Measurements from ENCODE around the gene MED13L. TPM values are rescaled to one million over a fixed set of nuclear protein-coding genes. Genes with fewer than 3 reads are reported as not detected.

MED13L gene
- total RNA-seq, 1 experiment from 2014 or later = 80.5 TPM

GRCh38 chr12:116320791-116321217 is 43.3 kb upstream of the MED13L start:
- peaks cover 10% of the 10 kb centered on the region for H3K4me1 Mint-ChIP-seq
- no peaks in the 10 kb centered on the region for H3K9me3 Mint-ChIP-seq
- POLR2A ChIA-PET = no interaction called here
- ATAC-seq (no peak), DNase-seq (ENCODE audit: low spot score) (no peak)
- CTCF ChIA-PET = no interaction called here
- H3K36me3 Mint-ChIP-seq = no peaks in the 10 kb centered on the region
- H3K27ac Mint-ChIP-seq = no peak overlapping the region
- no peaks in the 10 kb centered on the region for H3K27me3 Mint-ChIP-seq (ENCODE audit: low read depth)
- no peak for TF ChIP-seq HMGA2 (CRISPR knock-in tag; IDR thresholded peaks at IDR 0.05)
- TF ChIP-seq ZNF219 (CRISPR knock-in tag; IDR thresholded peaks at IDR 0.05; ENCODE audit: borderline replicate concordance) = no peak
- no peak for TF ChIP-seq MYBL2 (CRISPR knock-in tag; IDR thresholded peaks at IDR 0.05)
- TF ChIP-seq ZSCAN18 (CRISPR knock-in tag; IDR thresholded peaks at IDR 0.05) = no peak
- no peak for TF ChIP-seq ATF1 (CRISPR knock-in tag; IDR thresholded peaks at IDR 0.05)
- no peak for TF ChIP-seq SMAD4 (CRISPR knock-in tag; IDR thresholded peaks at IDR 0.05)
- TF ChIP-seq ERG (CRISPR knock-in tag; IDR thresholded peaks at IDR 0.05) = no peak
- TF ChIP-seq NR2C2 (CRISPR knock-in tag; IDR thresholded peaks at IDR 0.05) = no peak
- no peak overlapping the region for H3K4me3 Mint-ChIP-seq

DNA sequence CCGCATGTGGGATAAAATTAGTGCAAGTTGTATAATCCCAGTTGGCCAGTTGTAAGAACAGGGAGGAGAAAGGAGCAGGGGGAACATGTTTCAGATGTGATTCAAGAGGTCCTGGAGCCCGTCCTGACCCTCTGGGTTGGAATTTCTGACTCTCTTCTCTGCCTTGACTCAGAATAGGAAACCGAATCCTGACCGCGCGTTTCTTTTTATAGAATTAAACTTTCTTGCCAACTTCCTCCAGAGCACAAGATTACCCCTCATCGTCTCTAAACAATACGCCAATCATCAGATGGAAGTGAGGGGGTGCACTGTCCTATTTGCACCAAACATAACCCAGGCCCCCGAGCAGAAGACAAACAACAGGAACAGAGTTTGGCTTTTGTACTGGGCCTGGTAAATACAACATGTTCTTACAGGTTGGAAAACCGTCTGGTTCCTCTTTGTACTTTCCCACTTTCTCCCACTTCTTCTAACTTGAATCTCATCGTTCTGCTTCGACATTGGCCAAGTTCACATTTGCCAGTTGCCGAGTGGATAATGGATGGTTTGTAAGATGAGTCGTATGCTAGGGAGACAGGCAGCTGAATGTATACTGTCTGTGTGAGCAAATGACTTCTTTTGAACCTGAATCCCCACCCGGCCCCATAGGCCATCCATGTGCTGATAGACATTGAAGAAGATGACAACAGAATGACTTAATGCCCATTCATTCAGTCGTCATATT is 42.6 kb upstream of the MED13L start:
- ChIA-PET POLR2A (no interaction called here), CTCF (no interaction called here)
- no peak overlapping the region for H3K27ac Mint-ChIP-seq
- H3K36me3 Mint-ChIP-seq = no peaks in the 10 kb centered on the region
- H3K4me1 Mint-ChIP-seq = peaks cover 10% of the 10 kb centered on the region
- no peak overlapping the region for H3K4me3 Mint-ChIP-seq
- DNase-seq (ENCODE audit: low spot score) = no peak
- ATAC-seq = no peak
- TF ChIP-seq CBFB (CRISPR knock-in tag; IDR thresholded peaks at IDR 0.05; ENCODE audit: low read depth) = no peak
- TF ChIP-seq NR1H2 (CRISPR knock-in tag; IDR thresholded peaks at IDR 0.05) = no peak
- TF ChIP-seq ATF1 (CRISPR knock-in tag; IDR thresholded peaks at IDR 0.05) = no peak
- TF ChIP-seq, protein P1, sequence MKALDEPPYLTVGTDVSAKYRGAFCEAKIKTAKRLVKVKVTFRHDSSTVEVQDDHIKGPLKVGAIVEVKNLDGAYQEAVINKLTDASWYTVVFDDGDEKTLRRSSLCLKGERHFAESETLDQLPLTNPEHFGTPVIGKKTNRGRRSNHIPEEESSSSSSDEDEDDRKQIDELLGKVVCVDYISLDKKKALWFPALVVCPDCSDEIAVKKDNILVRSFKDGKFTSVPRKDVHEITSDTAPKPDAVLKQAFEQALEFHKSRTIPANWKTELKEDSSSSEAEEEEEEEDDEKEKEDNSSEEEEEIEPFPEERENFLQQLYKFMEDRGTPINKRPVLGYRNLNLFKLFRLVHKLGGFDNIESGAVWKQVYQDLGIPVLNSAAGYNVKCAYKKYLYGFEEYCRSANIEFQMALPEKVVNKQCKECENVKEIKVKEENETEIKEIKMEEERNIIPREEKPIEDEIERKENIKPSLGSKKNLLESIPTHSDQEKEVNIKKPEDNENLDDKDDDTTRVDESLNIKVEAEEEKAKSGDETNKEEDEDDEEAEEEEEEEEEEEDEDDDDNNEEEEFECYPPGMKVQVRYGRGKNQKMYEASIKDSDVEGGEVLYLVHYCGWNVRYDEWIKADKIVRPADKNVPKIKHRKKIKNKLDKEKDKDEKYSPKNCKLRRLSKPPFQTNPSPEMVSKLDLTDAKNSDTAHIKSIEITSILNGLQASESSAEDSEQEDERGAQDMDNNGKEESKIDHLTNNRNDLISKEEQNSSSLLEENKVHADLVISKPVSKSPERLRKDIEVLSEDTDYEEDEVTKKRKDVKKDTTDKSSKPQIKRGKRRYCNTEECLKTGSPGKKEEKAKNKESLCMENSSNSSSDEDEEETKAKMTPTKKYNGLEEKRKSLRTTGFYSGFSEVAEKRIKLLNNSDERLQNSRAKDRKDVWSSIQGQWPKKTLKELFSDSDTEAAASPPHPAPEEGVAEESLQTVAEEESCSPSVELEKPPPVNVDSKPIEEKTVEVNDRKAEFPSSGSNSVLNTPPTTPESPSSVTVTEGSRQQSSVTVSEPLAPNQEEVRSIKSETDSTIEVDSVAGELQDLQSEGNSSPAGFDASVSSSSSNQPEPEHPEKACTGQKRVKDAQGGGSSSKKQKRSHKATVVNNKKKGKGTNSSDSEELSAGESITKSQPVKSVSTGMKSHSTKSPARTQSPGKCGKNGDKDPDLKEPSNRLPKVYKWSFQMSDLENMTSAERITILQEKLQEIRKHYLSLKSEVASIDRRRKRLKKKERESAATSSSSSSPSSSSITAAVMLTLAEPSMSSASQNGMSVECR (CRISPR knock-in tag; IDR thresholded peaks at IDR 0.05; ENCODE audit: borderline replicate concordance) = no peak
- no peak for TF ChIP-seq CREM (CRISPR knock-in tag; IDR thresholded peaks at IDR 0.05)
- TF ChIP-seq ZNF263 (CRISPR knock-in tag; IDR thresholded peaks at IDR 0.05; ENCODE audit: low read depth) = no peak
- TF ChIP-seq JAZF1 (CRISPR knock-in tag; IDR thresholded peaks at IDR 0.05) = no peak
- no peak for TF ChIP-seq SP1 (CRISPR knock-in tag; conservative IDR thresholded peaks at IDR 0.05)
- TF ChIP-seq GABPB1 (CRISPR knock-in tag; IDR thresholded peaks at IDR 0.05) = no peak
- no peak for TF ChIP-seq AFF4 (CRISPR knock-in tag; IDR thresholded peaks at IDR 0.05; ENCODE audit: borderline replicate concordance)
- no peak for TF ChIP-seq SMAD3 (CRISPR knock-in tag; IDR thresholded peaks at IDR 0.05; ENCODE audit: borderline replicate concordance)
- H3K9me3 Mint-ChIP-seq = no peaks in the 10 kb centered on the region
- H3K27me3 Mint-ChIP-seq (ENCODE audit: low read depth) = no peaks in the 10 kb centered on the region

All from WTC11 (cell line).